ENCODE measurements around the gene DISC1. TPM values are rescaled to one million over a fixed set of nuclear protein-coding genes. Genes with fewer than 3 reads are reported as not detected.
"Not testable (repeated sequence)": the region's sequence is repeated elsewhere in the genome, so short reads cannot be mapped to it uniquely, and the experiment has no call there.

The DISC1 gene
- total RNA-seq, 1 donor from 2014 or later, result 12.3 TPM

- Histone ChIP-seq H3K27me3 (no peaks in the 10 kb centered on the region), H3K4me1 (no peaks in the 10 kb centered on the region), H3K4me3 (no peak overlapping the region), H3K36me3 (no peaks in the 10 kb centered on the region), H3K27ac (no peak overlapping the region), H3K9me3 (no peaks in the 10 kb centered on the region)
- intact Hi-C loops (cut with DNase I), result no loop called here
- TF ChIP-seq CTCF (IDR thresholded peaks at IDR 0.05) (no peak), POLR2AphosphoS5 (IDR thresholded peaks at IDR 0.05; ENCODE audit: insufficient read depth in 1 of 2, low read depth in 1 of 2) (no peak), POLR2A (IDR thresholded peaks at IDR 0.05) (no peak)
- no peak for DNase-seq (ENCODE audit: extremely low spot score in 2 of 2)
These were observed 17.3 kb downstream of the DISC1 start for GRCh38 chr1:231643935-231644237.

- H3K4me3 ChIP-seq; H3K27me3 ChIP-seq; H3K36me3 ChIP-seq; DNase-seq (ENCODE audit: extremely low spot score in 2 of 2); H3K4me1 ChIP-seq; H3K9me3 ChIP-seq; H3K27ac ChIP-seq; intact Hi-C loops (cut with DNase I): not testable (repeated sequence)
These were observed 19.0 kb downstream of the DISC1 start for GRCh38 chr1:231645634-231646033.

- H3K9me3 ChIP-seq; DNase-seq (ENCODE audit: extremely low spot score in 2 of 2); H3K4me3 ChIP-seq; intact Hi-C loops (cut with DNase I); H3K27ac ChIP-seq; H3K27me3 ChIP-seq; H3K36me3 ChIP-seq; H3K4me1 ChIP-seq: not testable (repeated sequence)
These were observed 19.6 kb downstream of the DISC1 start for GRCh38 chr1:231646165-231646564.

- H3K27ac ChIP-seq; H3K4me1 ChIP-seq; H3K9me3 ChIP-seq; H3K27me3 ChIP-seq; H3K4me3 ChIP-seq; H3K36me3 ChIP-seq; DNase-seq (ENCODE audit: extremely low spot score in 2 of 2); intact Hi-C loops (cut with DNase I): not testable (repeated sequence)
These were observed 25.2 kb downstream of the DISC1 start for GRCh38 chr1:231651621-231652260.

GRCh38 chr1:231653632-231654031 is 27.0 kb downstream of the DISC1 start:
- no peaks in the 10 kb centered on the region for H3K36me3 ChIP-seq
- no peak overlapping the region for H3K4me3 ChIP-seq
- no peak for TF ChIP-seq CTCF (IDR thresholded peaks at IDR 0.05)
- TF ChIP-seq POLR2AphosphoS5 (IDR thresholded peaks at IDR 0.05; ENCODE audit: insufficient read depth in 1 of 2, low read depth in 1 of 2), result no peak
- TF ChIP-seq POLR2A (IDR thresholded peaks at IDR 0.05), result no peak
- intact Hi-C loops (cut with DNase I), result no loop called here
- no peak for DNase-seq (ENCODE audit: extremely low spot score in 2 of 2)
- no peak overlapping the region for H3K27ac ChIP-seq
- H3K9me3 ChIP-seq, result no peaks in the 10 kb centered on the region
- H3K4me1 ChIP-seq, result no peaks in the 10 kb centered on the region
- H3K27me3 ChIP-seq, result no peaks in the 10 kb centered on the region

- Histone ChIP-seq H3K9me3 (no peaks in the 10 kb centered on the region), H3K4me3 (no peak overlapping the region), H3K27me3 (no peaks in the 10 kb centered on the region), H3K36me3 (no peaks in the 10 kb centered on the region), H3K27ac (no peak overlapping the region), H3K4me1 (no peaks in the 10 kb centered on the region)
- intact Hi-C loops (cut with DNase I), result no loop called here
- DNase-seq (ENCODE audit: extremely low spot score in 2 of 2), result no peak
- TF ChIP-seq CTCF (IDR thresholded peaks at IDR 0.05), result no peak
- TF ChIP-seq POLR2A (IDR thresholded peaks at IDR 0.05), result no peak
- no peak for TF ChIP-seq POLR2AphosphoS5 (IDR thresholded peaks at IDR 0.05; ENCODE audit: insufficient read depth in 1 of 2, low read depth in 1 of 2)
These were observed 30.2 kb downstream of the DISC1 start for GRCh38 chr1:231656741-231657140.

GRCh38 chr1:231658223-231658622 is 31.6 kb downstream of the DISC1 start:
- H3K27ac ChIP-seq; H3K4me1 ChIP-seq; H3K36me3 ChIP-seq; DNase-seq (ENCODE audit: extremely low spot score in 2 of 2); H3K9me3 ChIP-seq; H3K4me3 ChIP-seq; intact Hi-C loops (cut with DNase I); H3K27me3 ChIP-seq: not testable (repeated sequence)

Data from vagina (tissue), 2 donors.